C4-2B (cell line): ENCODE measurements around the gene AK5.

ENCODE experiments used
- H3K27ac ChIP-seq: fragments of 450-650 bp; 2 replicates; pipeline ENCODE4 v1.5.1; 2017
- ZFX ChIP-seq: fragments of 450-650 bp; IDR thresholded peaks from 2 replicates; pipeline ENCODE4 v1.6.1; 2017
- TF ChIP-seq, protein P1 (sequence below): fragments of 450-650 bp; conservative IDR thresholded peaks from 2 replicates; pipeline ENCODE4 v1.5.1; 2017; ENCODE audit warnings: mild to moderate bottlenecking

AK5 gene

DNA sequence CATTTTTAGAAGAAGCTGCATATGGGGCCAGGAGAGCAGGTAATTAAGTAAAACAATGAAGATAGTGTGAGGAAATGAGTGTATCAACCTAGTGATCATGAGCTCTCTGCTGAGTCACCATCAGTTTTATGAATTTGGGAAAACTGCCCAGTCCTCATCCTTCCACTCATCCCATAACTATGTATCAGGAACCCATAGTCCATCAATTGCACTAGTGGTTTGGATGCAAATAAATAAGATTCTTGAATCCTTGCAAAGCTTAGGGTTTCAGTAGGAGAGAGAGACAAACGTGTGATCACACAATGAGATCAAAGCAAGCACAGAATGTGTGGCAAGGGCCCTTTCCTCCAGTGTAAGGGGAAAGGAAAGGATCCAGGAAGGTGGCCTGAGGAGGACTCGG, 255.0 kb downstream of the AK5 start:
- TF ChIP-seq, protein P1, sequence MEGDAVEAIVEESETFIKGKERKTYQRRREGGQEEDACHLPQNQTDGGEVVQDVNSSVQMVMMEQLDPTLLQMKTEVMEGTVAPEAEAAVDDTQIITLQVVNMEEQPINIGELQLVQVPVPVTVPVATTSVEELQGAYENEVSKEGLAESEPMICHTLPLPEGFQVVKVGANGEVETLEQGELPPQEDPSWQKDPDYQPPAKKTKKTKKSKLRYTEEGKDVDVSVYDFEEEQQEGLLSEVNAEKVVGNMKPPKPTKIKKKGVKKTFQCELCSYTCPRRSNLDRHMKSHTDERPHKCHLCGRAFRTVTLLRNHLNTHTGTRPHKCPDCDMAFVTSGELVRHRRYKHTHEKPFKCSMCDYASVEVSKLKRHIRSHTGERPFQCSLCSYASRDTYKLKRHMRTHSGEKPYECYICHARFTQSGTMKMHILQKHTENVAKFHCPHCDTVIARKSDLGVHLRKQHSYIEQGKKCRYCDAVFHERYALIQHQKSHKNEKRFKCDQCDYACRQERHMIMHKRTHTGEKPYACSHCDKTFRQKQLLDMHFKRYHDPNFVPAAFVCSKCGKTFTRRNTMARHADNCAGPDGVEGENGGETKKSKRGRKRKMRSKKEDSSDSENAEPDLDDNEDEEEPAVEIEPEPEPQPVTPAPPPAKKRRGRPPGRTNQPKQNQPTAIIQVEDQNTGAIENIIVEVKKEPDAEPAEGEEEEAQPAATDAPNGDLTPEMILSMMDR: no peak
- no peak for TF ChIP-seq ZFX
- no peak overlapping the region for H3K27ac ChIP-seq

DNA sequence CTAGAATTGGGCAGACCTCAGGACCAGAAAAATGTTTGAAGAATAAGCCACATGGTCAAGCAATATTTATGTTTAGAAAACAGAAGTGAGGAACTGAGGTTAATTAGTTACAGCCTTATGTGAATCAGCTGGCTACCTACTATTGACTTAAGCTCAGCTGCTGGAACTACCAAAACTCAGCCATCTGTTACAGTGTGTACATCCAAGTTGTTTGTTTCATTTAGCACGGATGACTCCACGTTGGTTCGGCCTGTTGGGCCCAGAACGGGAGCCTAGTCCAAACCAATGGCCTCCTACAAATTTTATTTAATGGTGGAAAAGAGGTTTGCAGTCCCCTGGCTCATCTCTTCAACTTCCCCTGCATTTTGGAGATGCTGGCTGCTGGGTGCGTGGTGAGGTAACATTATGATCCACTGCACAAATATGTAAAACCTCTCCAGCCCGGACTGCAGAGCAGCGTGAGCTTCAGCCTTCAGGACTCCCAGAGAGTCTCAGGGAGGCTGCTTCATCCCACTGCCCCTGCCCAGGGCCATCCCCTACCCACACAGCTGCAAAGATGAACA, 257.2 kb downstream of the AK5 start:
- no peak overlapping the region for H3K27ac ChIP-seq
- no peak for TF ChIP-seq ZFX
- TF ChIP-seq, protein P1: no peak

DNA sequence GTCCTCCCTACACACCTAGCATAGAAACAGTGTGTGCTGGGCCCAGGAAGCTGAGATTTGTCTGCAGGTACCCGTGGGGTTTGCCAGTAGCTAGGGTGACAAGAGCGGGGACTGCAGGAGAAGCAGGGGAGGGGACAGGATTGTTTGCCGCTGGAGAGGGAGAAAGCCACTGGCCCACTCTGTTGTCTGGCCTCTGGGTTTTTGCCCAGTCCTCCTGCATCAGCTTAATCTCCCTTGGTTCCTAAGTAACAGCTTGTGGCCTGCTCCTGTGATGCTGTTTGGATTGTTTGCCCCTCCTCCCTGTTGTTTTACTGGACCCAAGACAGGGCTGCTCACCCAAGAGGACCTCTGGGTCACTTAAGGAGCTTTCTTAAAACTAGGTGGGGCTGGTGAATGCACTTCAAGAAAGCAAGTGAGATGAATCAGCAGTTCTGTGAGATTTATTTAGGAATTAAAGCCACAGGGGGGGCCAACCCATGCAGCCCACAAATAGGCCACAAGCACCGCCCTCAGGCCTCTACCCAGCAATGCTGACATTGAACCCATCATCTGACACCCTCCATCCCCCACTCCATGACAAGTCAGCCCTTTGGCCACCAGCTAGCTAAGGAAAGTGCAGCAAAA, 257.8 kb downstream of the AK5 start:
- no peak overlapping the region for H3K27ac ChIP-seq
- TF ChIP-seq, protein P1: no peak
- no peak for TF ChIP-seq ZFX

DNA sequence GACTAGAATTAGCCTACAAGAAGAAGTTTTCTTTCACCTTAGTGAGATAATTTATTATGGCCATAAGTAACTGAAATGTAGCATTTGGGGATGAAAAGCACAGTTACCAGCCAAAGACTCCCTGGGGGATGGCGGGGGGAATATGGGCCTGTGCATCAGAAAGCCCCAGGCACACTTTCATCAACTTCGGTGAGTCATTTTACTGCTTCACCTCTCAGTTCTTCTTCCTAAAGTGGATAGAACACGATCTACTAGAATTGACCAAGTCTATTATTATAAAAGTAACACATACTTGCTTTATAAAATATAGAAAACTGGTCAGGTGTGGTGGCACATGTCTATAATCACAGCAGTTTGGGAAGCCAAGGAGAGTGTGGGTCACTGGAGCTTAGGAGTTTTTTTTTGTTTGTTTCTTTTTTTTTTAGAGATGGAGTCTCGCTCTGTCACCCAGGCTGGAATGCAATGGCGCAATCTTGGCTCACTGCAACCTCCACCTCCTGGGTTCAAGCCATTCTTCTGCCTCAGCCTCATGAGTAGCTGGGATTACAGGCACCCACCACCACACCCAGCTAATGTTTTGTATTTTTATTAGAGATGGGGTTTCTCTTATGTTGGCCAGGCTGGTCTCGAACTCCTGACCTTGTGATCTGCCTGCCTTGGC, 258.8 kb downstream of the AK5 start:
- no peak overlapping the region for H3K27ac ChIP-seq

DNA sequence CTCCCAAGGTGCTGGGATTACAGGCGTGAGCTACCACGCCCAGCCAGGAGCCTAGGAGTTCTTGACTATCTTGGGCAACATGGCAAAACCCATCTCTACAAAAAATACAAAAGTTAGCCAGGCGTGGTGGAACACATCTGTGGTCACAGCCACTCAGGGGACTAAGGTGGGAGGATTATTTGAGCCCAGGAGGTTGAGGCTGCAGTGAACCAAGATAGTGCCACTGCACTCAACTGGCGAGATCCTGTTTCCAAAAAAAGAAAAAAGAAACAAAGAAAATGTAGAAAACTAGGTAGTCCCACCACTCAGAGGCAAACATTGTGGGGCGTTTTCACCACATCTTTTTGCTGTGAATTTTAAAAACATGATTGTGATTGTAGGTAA, 259.3 kb downstream of the AK5 start:
- H3K27ac ChIP-seq: no peak overlapping the region
- no peak for TF ChIP-seq ZFX
- TF ChIP-seq, protein P1: no peak

More for the DNA sequence above, 258.8 kb downstream of the AK5 start:
- TF ChIP-seq, protein P1: no peak
- no peak for TF ChIP-seq ZFX

DNA sequence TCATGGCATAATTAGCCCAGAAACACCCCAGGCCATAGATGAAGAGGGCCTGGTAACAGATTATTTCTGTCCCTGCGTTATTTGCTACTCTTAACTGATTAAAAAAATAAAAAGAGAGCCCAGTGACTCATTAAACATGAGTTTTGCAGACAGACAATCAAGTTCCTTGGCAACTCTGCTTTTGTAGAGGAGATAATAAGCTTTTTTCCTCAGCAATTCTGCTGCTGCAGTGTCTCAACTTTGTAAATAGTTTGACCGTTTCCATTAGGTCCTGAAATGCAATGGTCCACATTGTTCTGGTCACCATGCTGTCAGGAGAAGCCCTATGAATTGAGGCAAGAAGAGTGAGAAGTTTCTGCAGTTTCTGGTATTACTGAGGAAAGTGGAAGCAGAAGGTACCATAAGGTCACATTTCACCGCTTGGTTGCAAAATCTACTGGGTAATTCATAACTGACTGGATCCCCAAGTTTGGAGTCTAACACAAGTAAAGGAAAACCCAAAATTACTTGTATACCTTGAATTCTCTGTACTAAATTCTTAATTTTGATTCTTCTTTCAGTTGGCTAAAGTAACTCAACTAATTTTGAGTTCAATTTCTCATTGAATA, 261.1 kb downstream of the AK5 start:
- no peak overlapping the region for H3K27ac ChIP-seq
- no peak for TF ChIP-seq ZFX
- TF ChIP-seq, protein P1: no peak
